ENCODE results near the gene DHTKD1.
"Not testable (repeated sequence)": the region's sequence is repeated elsewhere in the genome, so short reads cannot be mapped to it uniquely, and the experiment has no call there.

Gene DHTKD1

GRCh38 chr10:12140038-12140437 is 71.3 kb downstream of the DHTKD1 start:
- no peak for DNase-seq (ENCODE audit: low spot score)

GRCh38 chr10:12144538-12144937 is 75.8 kb downstream of the DHTKD1 start:
- DNase-seq (ENCODE audit: low spot score), result no peak

- no peak for DNase-seq (ENCODE audit: low spot score)
Measured at GRCh38 chr10:12150163-12150562, 81.4 kb downstream of the DHTKD1 start.

GRCh38 chr10:12154516-12154915 is 85.8 kb downstream of the DHTKD1 start:
- no peak for DNase-seq (ENCODE audit: low spot score)

GRCh38 chr10:12156367-12157123 is 87.8 kb downstream of the DHTKD1 start:
- no peak for DNase-seq (ENCODE audit: low spot score)

GRCh38 chr10:12158111-12158510 is 89.4 kb downstream of the DHTKD1 start:
- no peak for DNase-seq (ENCODE audit: low spot score)

- DNase-seq (ENCODE audit: low spot score), result no peak
Measured at GRCh38 chr10:12160664-12161063, 91.9 kb downstream of the DHTKD1 start.

- no peak for DNase-seq (ENCODE audit: low spot score)
Measured at GRCh38 chr10:12162927-12163326, 94.2 kb downstream of the DHTKD1 start.

GRCh38 chr10:12164085-12164484 is 95.3 kb downstream of the DHTKD1 start:
- DNase-seq (ENCODE audit: low spot score), result no peak

- DNase-seq (ENCODE audit: low spot score), result no peak
Measured at GRCh38 chr10:12165036-12165435, 96.3 kb downstream of the DHTKD1 start.

- DNase-seq (ENCODE audit: low spot score), result no peak
Measured at GRCh38 chr10:12165999-12166775, 97.4 kb downstream of the DHTKD1 start.

- DNase-seq (ENCODE audit: low spot score), result not testable (repeated sequence)
Measured at GRCh38 chr10:12171512-12171911, 102.8 kb downstream of the DHTKD1 start.
